Stimulated activated CD8-positive, alpha-beta memory T cell treated with anti-CD3 and anti-CD28 coated beads, Interleukin-15, amount 100 ng/mL, for 24 hours (primary cell): ENCODE results near the gene C11orf86.
"Not testable (repeated sequence)": the region's sequence is repeated elsewhere in the genome, so short reads cannot be mapped to it uniquely, and the experiment has no call there.

ENCODE experiments used
- DNase-seq: peaks from one replicate; pipeline ENCODE4 v3.0.0-alpha.2; 2020; ENCODE audit warnings: low read depth

Gene C11orf86

GRCh38 chr11:66974724-66975404 lies at the start of gene C11orf86:
TSS of gene C11orf86 (plus strand) at chr11:66975304. CDS start at chr11:66975363, 59 bp downstream.
- no peak for DNase-seq

- DNase-seq, result no peak
These were observed 45.4 kb upstream of the C11orf86 start for GRCh38 chr11:66929753-66930152.

GRCh38 chr11:66932543-66932942 lies 42.6 kb upstream of the C11orf86 start:
- DNase-seq, result no peak

DNA sequence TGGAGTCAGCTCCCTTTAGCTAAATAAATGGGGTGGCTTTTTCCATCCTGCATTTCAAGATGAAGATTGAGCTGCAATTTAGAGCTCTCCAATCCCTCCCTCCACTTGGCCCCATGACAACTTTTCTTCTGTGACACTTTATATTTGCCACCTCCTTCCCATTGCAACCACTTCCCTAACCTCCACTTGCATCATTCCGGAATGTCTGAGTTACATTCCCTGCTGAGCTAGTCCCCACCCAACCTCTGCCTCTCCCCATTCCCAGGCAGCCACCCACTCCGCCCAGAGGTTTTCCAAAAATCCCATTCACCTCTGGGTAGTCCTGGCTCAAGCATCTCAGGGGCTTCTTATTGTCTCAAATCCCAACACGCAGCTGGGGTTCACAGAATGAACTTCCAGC lies 41.6 kb upstream of the C11orf86 start:
- DNase-seq, result no peak

DNA sequence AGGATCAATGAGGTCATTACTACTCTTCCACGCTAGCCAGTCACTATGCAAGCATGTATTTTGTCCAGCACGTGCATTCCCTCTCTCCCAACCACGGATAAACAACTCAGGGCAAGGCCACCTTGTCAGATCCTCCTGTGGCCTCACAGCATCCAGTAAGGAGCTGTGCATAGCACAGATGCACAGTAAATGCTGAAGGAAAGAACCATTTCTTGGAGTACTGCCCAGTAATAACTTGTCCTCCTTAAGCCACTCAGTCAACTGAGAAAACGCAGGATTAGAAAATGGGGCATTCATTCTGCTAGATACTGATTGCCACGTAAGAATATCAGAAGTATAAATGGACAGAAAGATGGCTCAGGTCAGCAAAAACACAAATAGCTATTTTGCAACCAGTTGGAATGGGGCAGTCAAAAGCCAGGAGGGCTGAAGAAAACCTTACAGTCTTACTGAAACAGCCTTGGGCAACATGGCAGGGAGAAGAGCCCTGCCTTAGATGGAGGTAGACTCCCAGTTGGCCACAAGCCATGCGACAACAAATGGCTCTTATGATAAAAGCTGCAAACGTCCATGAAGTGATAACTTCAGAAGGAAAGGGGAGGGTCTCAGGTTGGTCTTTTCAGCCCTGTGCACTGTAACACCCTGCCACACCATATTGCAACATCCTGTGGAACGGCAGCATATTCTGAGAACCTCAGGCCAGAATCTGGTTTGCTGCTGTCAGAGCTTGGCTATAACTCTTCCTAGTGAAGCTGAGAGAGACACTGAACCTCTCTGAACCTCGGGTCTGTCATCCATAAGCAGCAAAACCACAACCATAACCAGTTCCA lies 39.9 kb upstream of the C11orf86 start:
- DNase-seq, result no peak

GRCh38 chr11:66936311-66936711 lies 38.8 kb upstream of the C11orf86 start:
- DNase-seq, result no peak

- DNase-seq, result no peak
These were observed 37.8 kb upstream of the C11orf86 start for GRCh38 chr11:66937193-66937733.

- DNase-seq, result no peak
These were observed 36.4 kb upstream of the C11orf86 start for GRCh38 chr11:66938582-66939135.

- no peak for DNase-seq
These were observed 25.0 kb upstream of the C11orf86 start for GRCh38 chr11:66950112-66950535.

- no peak for DNase-seq
These were observed 24.0 kb upstream of the C11orf86 start for GRCh38 chr11:66951135-66951534.

DNA sequence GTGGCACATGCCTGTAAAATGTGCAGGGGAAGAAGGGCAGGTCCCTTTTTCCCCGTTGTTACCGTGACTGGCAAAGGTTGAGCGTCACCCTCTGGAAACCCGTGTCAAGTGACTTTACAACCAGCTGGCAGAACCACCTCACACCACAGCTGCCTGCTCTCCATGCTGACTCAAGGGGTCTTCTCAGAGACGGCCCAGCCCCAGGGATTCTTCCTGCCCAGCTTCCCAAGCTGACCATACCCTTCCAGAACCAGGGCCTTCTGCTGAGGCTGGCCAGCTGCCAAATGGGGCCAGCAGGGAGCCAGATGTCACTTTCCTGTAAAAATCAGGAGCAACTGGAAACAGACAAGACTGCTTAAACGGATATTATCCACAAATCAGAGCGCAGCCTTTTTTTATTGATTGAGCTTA lies 23.2 kb upstream of the C11orf86 start:
- no peak for DNase-seq

DNA sequence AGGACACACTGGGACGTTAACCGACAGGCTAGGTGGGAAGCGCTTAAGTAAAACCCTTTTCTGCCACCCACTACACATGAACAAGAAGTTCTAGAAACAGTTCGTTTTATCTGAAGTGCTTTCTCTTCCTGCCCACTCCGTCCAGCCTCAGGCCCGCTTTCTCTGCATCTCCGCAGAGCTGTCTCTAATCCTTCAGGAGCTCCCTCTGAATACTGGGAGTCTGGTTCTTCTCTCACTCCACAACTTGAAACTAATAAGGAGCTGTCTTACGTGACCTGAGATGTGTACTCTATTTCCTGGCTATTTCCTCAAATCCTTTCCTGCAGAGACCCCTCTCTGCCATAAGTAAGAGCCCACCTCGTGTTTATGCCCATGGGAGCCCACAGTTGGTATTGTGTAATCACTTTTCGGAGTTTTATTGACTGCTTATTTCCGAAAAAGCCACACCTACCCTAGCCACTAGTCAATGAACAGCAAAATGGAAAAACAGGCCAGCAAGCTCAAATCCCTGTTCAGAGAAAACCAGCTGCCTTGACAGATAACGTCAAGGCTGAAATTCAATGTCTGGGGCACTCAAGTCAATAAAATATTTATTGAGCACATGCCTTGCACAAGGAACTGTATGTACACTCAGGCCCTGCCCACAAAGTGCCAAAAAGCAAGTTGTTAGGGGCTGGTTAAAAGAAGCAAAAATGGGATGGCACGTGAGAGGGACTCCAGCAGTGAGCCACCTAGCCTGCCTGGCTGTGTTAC lies 21.8 kb upstream of the C11orf86 start:
- DNase-seq, result no peak

DNA sequence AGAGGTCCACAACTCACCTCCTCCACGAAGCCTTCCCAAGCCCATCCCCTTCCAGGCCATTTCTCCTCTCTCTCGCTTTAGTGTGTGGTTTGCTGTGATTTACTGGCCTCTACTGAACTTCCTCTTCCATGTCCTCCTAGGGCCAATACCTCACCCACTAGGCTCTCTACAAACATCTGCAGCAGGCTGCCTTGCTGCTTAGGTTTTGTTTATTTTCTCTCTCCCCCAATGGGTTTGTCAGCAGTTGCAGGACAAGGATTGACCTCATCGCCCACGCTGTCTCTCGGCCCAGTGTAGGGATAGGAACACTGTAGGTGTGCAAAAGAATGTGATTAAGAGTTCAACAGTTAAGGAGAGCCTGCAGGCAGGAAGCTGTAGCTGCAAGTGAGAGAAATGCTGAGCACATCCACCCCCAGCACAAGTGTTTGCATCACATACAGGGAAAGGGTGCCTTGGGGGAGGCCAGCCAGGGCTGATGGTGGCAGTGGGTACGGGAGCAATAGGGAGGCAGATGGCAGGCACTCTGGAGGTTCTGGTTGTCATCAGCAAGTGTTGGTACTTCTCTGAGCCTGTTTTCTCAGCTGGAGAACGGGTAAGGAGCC lies 18.3 kb upstream of the C11orf86 start:
- no peak for DNase-seq

DNA sequence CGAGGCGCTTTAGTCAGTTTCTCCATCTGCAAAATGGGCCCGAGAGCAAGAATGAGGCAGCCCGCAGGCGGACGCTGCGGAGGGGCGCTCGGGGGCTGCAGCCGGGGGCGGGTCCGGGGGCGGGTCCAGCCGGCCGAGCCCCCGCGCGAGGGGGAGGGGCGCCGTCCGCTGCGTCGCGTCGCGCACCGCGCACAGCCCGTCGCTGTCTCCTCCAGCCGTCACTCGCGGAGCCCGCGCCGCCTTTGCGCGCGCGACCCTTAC lies 17.2 kb upstream of the C11orf86 start:
- no peak for DNase-seq

GRCh38 chr11:66958232-66958955 lies 16.7 kb upstream of the C11orf86 start, which contains the start of gene PC:
TSS of gene PC (minus strand) at chr11:66958383. CDS start at chr11:66872159, 86,224 bp downstream.
- peak; percentile 86 for DNase-seq

DNA sequence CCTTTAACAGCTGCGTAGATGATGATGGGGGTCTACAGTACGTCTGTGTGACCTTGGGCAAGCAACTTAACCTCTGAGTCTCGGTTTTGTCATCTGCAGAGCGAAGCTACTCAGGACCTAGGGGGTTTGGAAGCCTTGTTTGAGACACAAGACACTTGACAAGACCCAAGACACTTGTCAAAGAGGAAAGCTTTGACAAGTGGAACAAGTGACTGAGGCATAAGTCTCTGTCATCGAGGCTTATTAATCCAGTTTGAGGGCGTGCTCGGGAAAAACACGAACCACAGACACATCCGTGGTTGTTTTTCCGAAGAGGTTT lies 16.2 kb upstream of the C11orf86 start:
- no peak for DNase-seq

DNA sequence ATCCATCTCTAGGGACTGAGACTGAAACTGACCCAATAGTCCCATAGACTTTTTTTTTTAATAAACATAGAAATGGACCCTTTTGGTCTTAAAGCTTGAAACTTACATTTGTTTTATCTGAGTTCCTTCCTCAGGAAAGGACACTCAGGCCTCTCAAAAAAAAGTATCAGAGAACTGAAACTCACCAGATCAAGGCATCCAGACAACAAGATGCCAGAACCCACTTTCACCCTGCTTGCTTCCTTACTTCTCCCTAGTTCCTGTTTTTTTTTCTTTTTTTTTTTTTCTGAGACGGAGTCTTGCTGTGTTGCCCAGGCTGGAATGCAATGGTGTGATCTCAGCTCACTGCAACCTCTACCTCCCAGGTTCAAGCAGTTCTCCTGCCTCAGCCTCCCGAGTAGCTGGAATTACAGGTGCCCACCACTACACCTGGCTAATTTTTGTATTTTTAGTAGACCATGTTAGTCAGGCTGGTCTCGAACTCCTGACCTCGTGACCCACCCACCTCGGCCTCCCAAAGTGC lies 13.4 kb upstream of the C11orf86 start:
- DNase-seq, result not testable (repeated sequence)

- no peak for DNase-seq
These were observed 12.9 kb upstream of the C11orf86 start for GRCh38 chr11:66962247-66962646.

DNA sequence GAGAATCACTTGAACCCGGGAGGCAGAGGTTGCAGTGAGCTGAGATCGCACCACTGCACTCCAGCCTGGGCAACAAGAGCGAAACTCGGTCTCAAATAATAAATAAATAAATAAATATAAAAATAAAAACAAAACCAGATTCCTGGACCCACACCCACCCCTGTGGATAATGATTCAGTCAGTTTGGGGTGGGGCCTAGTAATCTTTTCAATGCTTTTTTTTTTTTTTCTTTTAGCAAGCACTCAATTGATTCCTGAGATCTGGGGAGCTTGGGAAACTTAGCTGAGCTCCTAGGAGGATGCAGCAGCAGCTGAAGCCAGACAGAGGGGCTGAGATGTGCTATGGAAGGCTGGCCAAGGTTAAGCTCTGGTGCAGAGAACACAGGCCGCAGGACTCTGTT lies 12.3 kb upstream of the C11orf86 start:
- DNase-seq, result no peak

GRCh38 chr11:66964495-66964894 lies 10.6 kb upstream of the C11orf86 start:
- DNase-seq, result no peak

DNA sequence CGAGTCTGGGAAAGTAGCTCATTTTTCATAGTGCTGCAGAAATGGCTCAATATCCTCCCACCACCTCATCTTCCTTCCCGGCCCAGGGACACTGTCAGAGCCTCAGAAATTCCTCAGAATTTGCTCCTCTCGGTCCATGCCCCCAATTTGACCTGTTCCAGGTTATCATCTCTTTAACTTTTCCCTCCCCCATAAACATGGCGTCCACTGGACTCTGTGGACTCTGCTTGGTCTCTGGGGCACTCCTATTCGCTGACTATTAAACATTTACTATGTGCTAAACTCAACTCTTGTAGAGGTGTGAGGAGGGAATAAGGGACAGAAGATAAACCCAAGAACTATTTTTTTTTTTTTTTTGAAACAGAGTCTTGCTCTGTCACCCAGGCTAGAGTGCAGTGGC lies 8.8 kb upstream of the C11orf86 start:
- DNase-seq, result no peak
